Hematopoietic multipotent progenitor cell treated with erythropoietin and hydrocortisone succinate and interleukin-3 and kit ligand, for 4 days (in vitro differentiated cells): ENCODE results near the gene RSPH9.
"Not testable (repeated sequence)": the region's sequence is repeated elsewhere in the genome, so short reads cannot be mapped to it uniquely, and the experiment has no call there.

Experiments
- DNase-seq: peaks from one replicate; pipeline ENCODE4 v3.0.0-alpha.2; 2015

Gene RSPH9

GRCh38 chr6:43629505-43630300, 15.1 kb upstream of the RSPH9 start:
- DNase-seq: peak; percentile 99

GRCh38 chr6:43630980-43631619, 13.7 kb upstream of the RSPH9 start:
- DNase-seq: peak; percentile 96

- not testable (repeated sequence) for DNase-seq
Measured at GRCh38 chr6:43633002-43633401, 11.8 kb upstream of the RSPH9 start.

GRCh38 chr6:43634702-43635303, 10.0 kb upstream of the RSPH9 start:
- DNase-seq: no peak

GRCh38 chr6:43635387-43636307, 9.2 kb upstream of the RSPH9 start, which contains the start of gene MAD2L1BP:
Gene MAD2L1BP, plus strand, starts transcription at chr6:43635840. Its CDS starts 36 bp downstream, at chr6:43635876.
- DNase-seq: peak; percentile 94

- peak; percentile 43 for DNase-seq
Measured at GRCh38 chr6:43636308-43636659, 8.6 kb upstream of the RSPH9 start.

- DNase-seq: peak; percentile 83
Measured at GRCh38 chr6:43639984-43640800, 4.6 kb upstream of the RSPH9 start.

- no peak for DNase-seq
Measured at GRCh38 chr6:43645613-43645964, 753 bp downstream of the RSPH9 start.

GRCh38 chr6:43647613-43648012, 2.8 kb downstream of the RSPH9 start:
- DNase-seq: no peak

GRCh38 chr6:43648248-43648647, 3.4 kb downstream of the RSPH9 start:
- no peak for DNase-seq

GRCh38 chr6:43652822-43653221, 8.0 kb downstream of the RSPH9 start:
- not testable (repeated sequence) for DNase-seq

GRCh38 chr6:43657221-43657802, 12.5 kb downstream of the RSPH9 start:
- DNase-seq: no peak

- no peak for DNase-seq
Measured at GRCh38 chr6:43658161-43658560, 13.3 kb downstream of the RSPH9 start.

- DNase-seq: not testable (repeated sequence)
Measured at GRCh38 chr6:43662948-43663347, 18.1 kb downstream of the RSPH9 start.

GRCh38 chr6:43665376-43665775, 20.5 kb downstream of the RSPH9 start:
- no peak for DNase-seq

- no peak for DNase-seq
Measured at GRCh38 chr6:43666196-43666920, 21.5 kb downstream of the RSPH9 start.

- DNase-seq: peak; percentile 87
Measured at GRCh38 chr6:43667245-43668150, 22.7 kb downstream of the RSPH9 start.

GRCh38 chr6:43668151-43669028, 23.6 kb downstream of the RSPH9 start:
- peak; percentile 93 for DNase-seq
